ENCODE measurements around the gene SRSF10.
A peak's percentile ranks its signal among the peaks of the same experiment; 100 is the strongest.
"Not testable (repeated sequence)": the region's sequence is repeated elsewhere in the genome, so short reads cannot be mapped to it uniquely, and the experiment has no call there.

Gene SRSF10

DNA sequence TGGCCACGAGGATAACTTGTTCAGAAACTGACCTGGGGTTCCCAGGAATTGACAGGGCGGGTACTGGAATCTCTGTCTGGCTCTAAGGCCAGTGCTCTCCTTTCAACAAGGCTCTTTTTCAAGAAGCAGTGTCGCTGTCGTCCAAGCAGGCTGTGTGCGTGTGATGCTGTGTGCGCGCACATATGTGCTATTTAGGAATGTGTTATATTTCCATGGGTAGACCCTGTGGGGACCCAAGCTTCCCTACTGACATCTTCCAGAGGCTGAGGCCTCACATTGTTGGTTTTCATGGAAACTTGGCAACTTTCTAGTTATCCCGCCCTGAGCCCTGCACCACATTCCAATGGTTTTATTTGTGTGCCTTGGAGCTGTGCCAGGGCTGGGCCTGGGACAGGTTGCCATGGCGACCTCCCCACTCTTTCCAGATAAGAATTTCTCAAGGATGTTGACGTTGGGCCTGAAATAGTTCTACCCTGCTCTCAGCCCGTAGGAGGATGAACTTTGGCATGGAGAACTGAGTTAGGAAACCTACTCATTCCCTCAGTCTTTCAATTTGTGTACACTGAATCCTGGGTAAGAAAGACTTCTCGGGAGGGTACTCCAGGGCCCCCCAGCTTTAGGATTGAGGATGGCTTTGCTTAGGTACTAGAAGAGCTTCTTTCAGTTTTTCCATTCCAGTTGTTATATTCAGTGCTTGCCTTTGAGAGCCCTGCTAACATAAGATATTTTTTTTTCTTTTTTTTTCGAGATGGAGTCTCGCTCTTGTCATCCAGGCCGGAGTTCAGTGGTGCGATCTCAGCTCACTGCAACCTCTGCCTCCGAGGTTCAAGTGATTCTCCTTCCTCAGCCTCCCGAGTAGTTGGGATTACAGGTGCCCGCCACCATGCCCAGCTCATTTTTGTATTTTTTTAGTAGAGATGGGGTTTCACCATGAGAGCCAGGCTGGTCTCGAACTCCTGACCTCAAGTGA, 38.8 kb upstream of the SRSF10 start:
- H3K4me3 ChIP-seq (replicated peaks; ENCODE audit: low read depth, low read length), result peak overlapping the region; percentile 13
- TF ChIP-seq, protein P1, sequence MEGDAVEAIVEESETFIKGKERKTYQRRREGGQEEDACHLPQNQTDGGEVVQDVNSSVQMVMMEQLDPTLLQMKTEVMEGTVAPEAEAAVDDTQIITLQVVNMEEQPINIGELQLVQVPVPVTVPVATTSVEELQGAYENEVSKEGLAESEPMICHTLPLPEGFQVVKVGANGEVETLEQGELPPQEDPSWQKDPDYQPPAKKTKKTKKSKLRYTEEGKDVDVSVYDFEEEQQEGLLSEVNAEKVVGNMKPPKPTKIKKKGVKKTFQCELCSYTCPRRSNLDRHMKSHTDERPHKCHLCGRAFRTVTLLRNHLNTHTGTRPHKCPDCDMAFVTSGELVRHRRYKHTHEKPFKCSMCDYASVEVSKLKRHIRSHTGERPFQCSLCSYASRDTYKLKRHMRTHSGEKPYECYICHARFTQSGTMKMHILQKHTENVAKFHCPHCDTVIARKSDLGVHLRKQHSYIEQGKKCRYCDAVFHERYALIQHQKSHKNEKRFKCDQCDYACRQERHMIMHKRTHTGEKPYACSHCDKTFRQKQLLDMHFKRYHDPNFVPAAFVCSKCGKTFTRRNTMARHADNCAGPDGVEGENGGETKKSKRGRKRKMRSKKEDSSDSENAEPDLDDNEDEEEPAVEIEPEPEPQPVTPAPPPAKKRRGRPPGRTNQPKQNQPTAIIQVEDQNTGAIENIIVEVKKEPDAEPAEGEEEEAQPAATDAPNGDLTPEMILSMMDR (IDR thresholded peaks at IDR 0.05; ENCODE audit: low read length, missing control alignments), result no peak
- DNase-seq (ENCODE audit: low read depth), result peak; percentile 100

DNA sequence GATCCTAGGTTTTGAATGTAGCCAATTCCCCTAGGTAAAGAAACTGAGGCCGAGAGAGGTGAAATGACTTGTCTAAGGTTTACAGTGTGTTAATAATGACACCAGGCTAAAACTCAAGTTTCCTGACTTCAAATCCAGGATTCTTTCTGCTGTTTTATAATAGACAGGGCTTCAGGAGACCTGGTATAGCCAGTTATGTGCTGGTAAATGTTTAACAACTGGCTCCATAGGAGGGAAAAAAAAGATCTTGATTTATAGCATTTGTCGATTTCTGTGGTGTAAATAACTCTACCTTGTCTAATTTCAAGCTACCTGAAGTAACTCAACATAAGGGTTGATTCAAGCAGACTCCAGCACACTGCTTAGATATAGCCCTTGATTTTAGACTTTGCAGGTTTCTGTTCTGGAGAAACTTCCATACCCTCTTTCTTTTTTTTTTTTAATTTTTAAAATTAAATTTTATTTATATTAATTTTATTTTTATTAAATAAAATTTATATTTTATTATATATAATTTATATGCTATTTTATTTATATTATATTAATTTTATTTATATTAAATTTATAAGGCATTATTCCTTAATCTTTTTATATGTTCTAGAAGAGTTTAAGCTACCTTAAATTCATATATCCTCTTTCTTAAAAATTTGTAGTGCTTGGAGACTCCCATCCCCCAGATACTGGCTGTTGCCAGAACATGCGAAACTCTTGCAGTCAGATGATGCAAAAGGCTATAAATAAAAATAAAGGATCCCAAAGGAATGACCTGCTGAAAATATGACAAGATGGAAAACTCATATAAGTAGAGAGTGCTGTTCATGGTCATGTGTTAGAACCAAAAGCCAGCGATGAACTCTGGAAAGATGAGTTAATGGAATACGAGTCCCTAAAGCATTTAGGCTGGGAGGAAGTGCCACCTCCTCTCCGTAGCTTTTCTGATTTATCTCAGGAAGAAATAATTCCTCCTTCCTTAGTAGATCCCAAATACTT, 35.4 kb upstream of the SRSF10 start:
- peak; percentile 85 for DNase-seq (ENCODE audit: low read depth)
- TF ChIP-seq, protein P1 (IDR thresholded peaks at IDR 0.05; ENCODE audit: low read length, missing control alignments), result no peak
- H3K4me3 ChIP-seq (replicated peaks; ENCODE audit: low read depth, low read length), result no peak overlapping the region

DNA sequence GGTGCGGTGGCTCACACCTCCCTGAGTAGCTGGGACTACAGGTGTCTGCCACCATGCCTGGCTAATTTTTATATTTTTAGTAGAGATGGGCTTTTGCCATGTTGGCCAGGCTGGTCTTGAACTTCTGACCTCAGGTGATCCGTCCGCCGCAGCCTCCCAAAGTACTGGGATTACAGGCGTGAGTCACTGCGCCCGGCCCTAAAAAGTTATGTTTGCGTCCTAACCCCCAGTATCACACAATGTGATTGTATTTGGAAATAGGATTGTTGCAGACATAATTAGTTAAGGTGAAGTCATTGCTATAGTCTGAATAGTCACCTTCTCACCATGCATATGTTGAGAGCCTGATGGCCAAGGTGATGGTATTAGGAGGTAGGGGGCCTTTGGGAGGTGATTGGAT, 32.8 kb upstream of the SRSF10 start:
- H3K4me3 ChIP-seq (replicated peaks; ENCODE audit: low read depth, low read length); DNase-seq (ENCODE audit: low read depth): not testable (repeated sequence)

DNA sequence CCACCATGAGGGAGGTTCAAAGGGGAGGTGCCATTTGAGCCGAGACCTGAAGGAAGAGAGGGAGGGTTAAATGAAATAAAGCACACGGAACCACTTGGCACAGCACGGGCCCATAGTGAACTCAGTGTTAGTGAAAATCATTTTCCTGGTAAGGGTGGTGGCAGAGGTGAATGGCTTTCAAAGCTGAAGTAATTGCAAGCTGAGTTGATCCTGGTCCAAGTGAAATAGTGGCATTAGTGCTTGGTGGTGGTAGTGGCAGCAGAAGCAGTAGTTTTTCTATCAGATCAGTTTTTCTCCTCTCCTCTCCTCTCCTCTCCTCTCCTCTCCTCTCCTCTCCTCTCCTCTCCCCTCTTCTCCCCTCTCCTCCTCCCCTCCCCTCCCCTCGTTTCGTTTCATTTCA, 30.5 kb upstream of the SRSF10 start:
- DNase-seq (ENCODE audit: low read depth), result no peak
- H3K4me3 ChIP-seq (replicated peaks; ENCODE audit: low read depth, low read length), result no peak overlapping the region
- TF ChIP-seq, protein P1 (IDR thresholded peaks at IDR 0.05; ENCODE audit: low read length, missing control alignments), result no peak

DNA sequence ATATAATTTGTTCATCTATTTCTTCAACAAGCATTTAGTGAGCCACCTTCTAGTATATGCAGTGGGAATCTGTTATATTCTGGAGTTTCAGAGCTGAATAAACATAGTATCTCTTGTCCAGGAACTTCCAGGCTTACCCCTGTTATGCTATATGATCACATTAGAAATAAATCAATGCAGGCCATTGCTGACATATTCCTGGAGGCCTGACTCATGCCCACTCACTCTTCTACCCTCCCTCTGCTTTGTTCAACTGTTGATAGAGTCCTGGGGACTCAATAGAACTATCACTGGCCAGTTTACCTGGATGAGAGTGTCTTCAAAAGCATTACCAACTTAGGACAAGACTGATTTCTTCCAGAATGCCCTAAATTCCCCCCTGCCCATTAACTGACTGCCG, 29.3 kb upstream of the SRSF10 start:
- no peak overlapping the region for H3K4me3 ChIP-seq (replicated peaks; ENCODE audit: low read depth, low read length)
- DNase-seq (ENCODE audit: low read depth), result peak; percentile 33
- TF ChIP-seq, protein P1 (IDR thresholded peaks at IDR 0.05; ENCODE audit: low read length, missing control alignments), result no peak

DNA sequence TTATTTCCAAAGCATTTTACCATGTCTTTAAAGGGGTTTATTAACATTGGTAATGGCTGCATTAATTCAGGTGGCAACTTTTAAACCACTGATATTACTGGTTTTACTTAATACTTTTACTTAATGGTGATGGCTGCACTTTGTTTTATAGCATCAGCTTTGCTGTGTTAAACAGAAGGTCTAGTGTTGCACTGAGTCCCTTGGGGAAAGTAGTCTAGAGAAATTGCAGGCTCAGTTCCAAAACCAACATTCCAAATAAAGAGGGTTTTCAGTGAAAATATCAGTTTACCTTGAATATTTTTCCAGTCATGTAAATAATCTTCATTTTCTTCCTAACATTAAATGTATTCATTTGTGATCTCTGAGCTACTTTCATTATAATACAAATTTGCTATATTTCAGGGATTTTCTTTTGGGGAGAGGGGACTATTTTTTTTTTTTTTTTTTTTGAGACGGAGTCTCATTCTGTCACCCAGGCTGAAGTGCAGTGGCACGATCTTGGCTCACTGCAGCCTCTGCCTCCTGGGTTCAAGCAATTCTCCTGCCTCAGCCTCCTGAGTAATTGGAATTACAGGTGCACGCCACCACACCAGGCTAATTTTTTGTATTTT, 28.6 kb upstream of the SRSF10 start:
- DNase-seq (ENCODE audit: low read depth), result peak; percentile 78
- H3K4me3 ChIP-seq (replicated peaks; ENCODE audit: low read depth, low read length), result not testable (repeated sequence)

DNA sequence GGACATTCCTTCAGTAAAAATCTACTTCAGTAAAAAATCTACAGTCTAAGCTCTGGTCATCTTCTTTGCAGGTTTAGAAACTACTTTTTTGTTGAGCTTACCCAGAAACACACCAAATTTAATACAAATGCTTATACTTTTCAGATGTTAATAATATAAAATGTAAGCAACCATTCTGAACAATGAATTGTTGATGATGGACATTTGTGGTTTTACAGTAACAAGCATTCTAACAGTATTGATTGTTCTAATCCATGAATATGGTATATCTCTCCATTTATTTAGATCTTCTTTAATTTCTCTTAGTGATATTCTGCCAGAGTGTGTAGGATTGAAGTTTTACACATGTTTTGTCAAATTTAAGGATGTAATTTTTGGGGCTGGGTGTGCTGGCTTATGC, 27.0 kb upstream of the SRSF10 start:
- no peak overlapping the region for H3K4me3 ChIP-seq (replicated peaks; ENCODE audit: low read depth, low read length)
- DNase-seq (ENCODE audit: low read depth), result no peak
- TF ChIP-seq, protein P1 (IDR thresholded peaks at IDR 0.05; ENCODE audit: low read length, missing control alignments), result no peak
